ENCODE data around the gene MOV10L1.
A peak's percentile ranks its signal among the peaks of the same experiment; 100 is the strongest.
"Not testable (repeated sequence)": the region's sequence is repeated elsewhere in the genome, so short reads cannot be mapped to it uniquely, and the experiment has no call there.

Gene MOV10L1

DNA sequence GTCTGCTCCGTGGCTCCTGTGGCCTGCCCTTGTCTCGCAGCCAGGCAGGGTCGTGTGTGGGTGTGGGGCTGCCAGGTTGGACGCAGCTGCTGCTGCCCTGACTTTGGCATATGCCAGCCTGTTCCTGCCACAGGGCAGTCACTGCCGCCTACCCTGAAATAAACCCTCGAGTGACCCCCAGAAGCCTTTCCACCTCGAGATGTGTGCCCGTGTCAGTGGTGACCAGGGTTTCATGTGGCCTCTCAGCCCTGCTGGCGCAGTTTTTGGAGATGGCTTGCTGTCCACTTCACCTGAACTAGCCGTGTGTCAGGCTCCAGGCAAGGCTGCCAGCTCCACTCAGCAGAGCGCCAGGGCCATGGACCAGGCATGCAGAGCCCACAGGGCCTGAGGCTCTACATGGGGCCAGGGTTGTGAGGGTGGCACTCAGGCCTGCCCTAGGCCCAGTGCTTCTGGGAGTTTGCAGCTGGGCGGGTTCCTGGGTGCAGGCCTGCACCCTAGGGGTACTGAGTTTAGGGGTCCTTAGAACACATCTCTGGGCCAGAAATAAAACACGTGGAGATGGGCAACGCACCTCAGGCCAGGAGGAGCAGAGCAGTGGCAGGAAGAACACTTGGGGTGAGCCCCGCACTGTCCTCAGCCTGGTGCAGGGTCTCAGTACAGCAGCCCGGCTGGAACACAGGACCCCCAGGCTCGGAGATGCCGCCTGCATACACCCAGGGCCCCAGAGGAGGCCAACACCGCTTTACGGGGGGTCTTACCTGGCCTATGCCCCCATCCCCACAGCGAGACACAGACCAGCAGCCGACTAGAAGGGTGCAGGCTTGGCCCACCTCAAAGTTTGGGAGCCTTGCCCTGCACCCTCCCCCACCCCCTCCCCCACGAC, 71.9 kb downstream of the MOV10L1 start:
- peaks cover 4% of the 10 kb centered on the region for H3K4me1 ChIP-seq (ENCODE audit: control insufficient read depth, insufficient read depth, low read length)
- no peaks in the 10 kb centered on the region for H3K9me3 ChIP-seq (ENCODE audit: control insufficient read depth, insufficient read depth, low read length)
- H3K9ac ChIP-seq (ENCODE audit: low read depth, low read length) = no peak overlapping the region
- no peak overlapping the region for H3K4me3 ChIP-seq (ENCODE audit: low read depth, low read length)
- no peaks in the 10 kb centered on the region for H3K27me3 ChIP-seq (ENCODE audit: control insufficient read depth, insufficient read depth, low read length)
- H3K36me3 ChIP-seq (ENCODE audit: control insufficient read depth, insufficient read depth, low read length) = no peaks in the 10 kb centered on the region

- H3K4me1 ChIP-seq (ENCODE audit: control insufficient read depth, insufficient read depth, low read length) = peaks cover 4% of the 10 kb centered on the region
- H3K27me3 ChIP-seq (ENCODE audit: control insufficient read depth, insufficient read depth, low read length) = no peaks in the 10 kb centered on the region
- no peak overlapping the region for H3K9ac ChIP-seq (ENCODE audit: low read depth, low read length)
- no peaks in the 10 kb centered on the region for H3K9me3 ChIP-seq (ENCODE audit: control insufficient read depth, insufficient read depth, low read length)
- no peak overlapping the region for H3K4me3 ChIP-seq (ENCODE audit: low read depth, low read length)
- H3K36me3 ChIP-seq (ENCODE audit: control insufficient read depth, insufficient read depth, low read length) = no peaks in the 10 kb centered on the region
These were observed 72.7 kb downstream of the MOV10L1 start for GRCh38 chr22:50162391-50162956.

GRCh38 chr22:50165436-50166123, 75.8 kb downstream of the MOV10L1 start:
- Histone ChIP-seq H3K36me3 (ENCODE audit: control insufficient read depth, insufficient read depth, low read length) (no peaks in the 10 kb centered on the region), H3K4me3 (ENCODE audit: low read depth, low read length) (no peak overlapping the region), H3K9me3 (ENCODE audit: control insufficient read depth, insufficient read depth, low read length) (no peaks in the 10 kb centered on the region), H3K9ac (ENCODE audit: low read depth, low read length) (no peak overlapping the region), H3K27me3 (ENCODE audit: control insufficient read depth, insufficient read depth, low read length) (peaks cover 10% of the 10 kb centered on the region), H3K4me1 (ENCODE audit: control insufficient read depth, insufficient read depth, low read length) (no peaks in the 10 kb centered on the region)

- Histone ChIP-seq H3K27me3 (ENCODE audit: control insufficient read depth, insufficient read depth, low read length) (peaks cover 11% of the 10 kb centered on the region), H3K9me3 (ENCODE audit: control insufficient read depth, insufficient read depth, low read length) (no peaks in the 10 kb centered on the region), H3K9ac (ENCODE audit: low read depth, low read length) (no peak overlapping the region), H3K4me1 (ENCODE audit: control insufficient read depth, insufficient read depth, low read length) (no peaks in the 10 kb centered on the region), H3K4me3 (ENCODE audit: low read depth, low read length) (no peak overlapping the region), H3K36me3 (ENCODE audit: control insufficient read depth, insufficient read depth, low read length) (no peaks in the 10 kb centered on the region)
These were observed 78.1 kb downstream of the MOV10L1 start for GRCh38 chr22:50167689-50168489.

GRCh38 chr22:50168490-50169180, 78.8 kb downstream of the MOV10L1 start:
- not testable (repeated sequence) for H3K4me1 ChIP-seq (ENCODE audit: control insufficient read depth, insufficient read depth, low read length); H3K36me3 ChIP-seq (ENCODE audit: control insufficient read depth, insufficient read depth, low read length); H3K9me3 ChIP-seq (ENCODE audit: control insufficient read depth, insufficient read depth, low read length); H3K9ac ChIP-seq (ENCODE audit: low read depth, low read length)
- Histone ChIP-seq H3K4me3 (ENCODE audit: low read depth, low read length) (peak overlapping the region; percentile 26), H3K27me3 (ENCODE audit: control insufficient read depth, insufficient read depth, low read length) (peaks cover 11% of the 10 kb centered on the region)

GRCh38 chr22:50169181-50169759, 79.5 kb downstream of the MOV10L1 start:
- Histone ChIP-seq H3K4me3 (ENCODE audit: low read depth, low read length) (peak overlapping the region; percentile 26), H3K27me3 (ENCODE audit: control insufficient read depth, insufficient read depth, low read length) (peaks cover 11% of the 10 kb centered on the region), H3K9ac (ENCODE audit: low read depth, low read length) (no peak overlapping the region), H3K9me3 (ENCODE audit: control insufficient read depth, insufficient read depth, low read length) (no peaks in the 10 kb centered on the region), H3K4me1 (ENCODE audit: control insufficient read depth, insufficient read depth, low read length) (no peaks in the 10 kb centered on the region), H3K36me3 (ENCODE audit: control insufficient read depth, insufficient read depth, low read length) (no peaks in the 10 kb centered on the region)

DNA sequence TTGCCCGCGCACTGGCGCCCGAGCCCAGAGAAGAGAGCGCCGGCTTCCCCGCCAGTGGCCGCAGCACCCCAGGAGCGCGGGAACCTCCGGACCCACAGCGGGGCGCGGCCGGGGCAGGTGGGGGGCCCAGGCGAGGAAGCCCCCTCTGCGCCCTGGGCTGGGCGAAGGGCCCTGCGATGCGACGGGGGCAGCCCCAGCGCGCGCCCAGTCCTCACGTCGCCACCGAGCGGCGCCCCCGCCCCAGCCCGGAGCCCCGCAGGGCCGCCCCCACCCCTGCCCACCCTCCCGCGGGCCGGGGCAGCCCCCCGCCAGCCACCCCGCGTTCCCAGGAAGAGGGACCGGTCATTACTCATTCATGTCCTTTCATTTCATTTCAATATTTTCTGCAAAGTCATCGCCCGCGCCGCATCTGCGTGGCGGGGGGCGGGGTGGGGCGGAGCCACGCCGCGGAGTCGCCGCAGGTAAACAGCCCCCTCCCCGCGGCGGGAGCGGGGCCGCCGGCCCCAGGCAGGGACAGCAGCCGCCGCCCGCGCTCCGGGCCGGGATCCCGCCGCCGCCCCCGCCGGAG, 80.1 kb downstream of the MOV10L1 start:
- peaks cover under 1% of the 10 kb centered on the region for H3K36me3 ChIP-seq (ENCODE audit: control insufficient read depth, insufficient read depth, low read length)
- H3K9ac ChIP-seq (ENCODE audit: low read depth, low read length) = no peak overlapping the region
- H3K27me3 ChIP-seq (ENCODE audit: control insufficient read depth, insufficient read depth, low read length) = peaks cover 11% of the 10 kb centered on the region
- no peaks in the 10 kb centered on the region for H3K4me1 ChIP-seq (ENCODE audit: control insufficient read depth, insufficient read depth, low read length)
- H3K4me3 ChIP-seq (ENCODE audit: low read depth, low read length) = no peak overlapping the region
- no peaks in the 10 kb centered on the region for H3K9me3 ChIP-seq (ENCODE audit: control insufficient read depth, insufficient read depth, low read length)

DNA sequence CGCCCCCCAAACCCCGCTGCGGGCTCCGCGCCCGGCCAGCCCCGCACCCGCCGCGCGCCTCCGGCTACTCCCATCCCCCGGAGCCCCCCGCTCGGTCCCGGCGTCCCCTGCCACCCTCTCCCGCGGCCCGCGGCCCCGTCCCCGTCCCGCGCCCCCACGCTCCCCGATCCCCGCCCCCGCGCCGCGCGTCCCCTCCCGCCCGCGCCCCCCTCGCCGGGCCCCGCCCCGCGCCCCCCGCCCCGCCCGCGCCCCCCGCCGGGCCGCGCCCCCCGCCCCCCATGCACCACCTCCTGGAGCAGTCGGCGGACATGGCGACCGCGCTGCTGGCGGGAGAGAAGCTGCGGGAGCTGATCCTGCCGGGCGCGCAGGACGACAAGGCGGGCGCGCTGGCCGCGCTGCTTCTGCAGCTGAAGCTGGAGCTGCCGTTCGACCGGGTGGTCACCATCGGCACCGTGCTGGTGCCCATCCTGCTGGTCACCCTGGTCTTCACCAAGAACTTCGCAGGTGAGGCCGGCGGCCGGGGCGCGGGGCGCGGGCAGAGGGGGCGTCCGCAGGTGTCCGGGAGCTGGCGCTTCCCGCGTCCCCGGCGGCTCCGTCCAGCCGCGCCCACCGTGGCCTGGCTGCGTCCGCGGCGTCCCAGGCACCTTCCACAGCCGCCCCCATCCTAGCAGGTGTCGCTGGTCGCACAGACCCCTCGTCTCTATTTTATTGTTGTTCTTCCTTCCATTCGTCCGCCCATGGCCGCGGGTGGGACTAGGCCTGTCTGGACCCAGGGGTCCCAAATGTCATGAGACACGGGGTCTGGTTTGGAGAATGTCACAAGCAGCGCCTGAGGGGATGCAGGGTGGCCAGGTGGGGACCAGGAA, 80.9 kb downstream of the MOV10L1 start, which contains the start of gene PANX2:
Gene PANX2 (plus strand): TSS at position 279 of the 866 bp plus-strand sequence. CDS start 0 bp downstream, at position 279.
- Histone ChIP-seq H3K9me3 (ENCODE audit: control insufficient read depth, insufficient read depth, low read length) (no peaks in the 10 kb centered on the region), H3K27me3 (ENCODE audit: control insufficient read depth, insufficient read depth, low read length) (peaks cover 11% of the 10 kb centered on the region), H3K36me3 (ENCODE audit: control insufficient read depth, insufficient read depth, low read length) (peaks cover 2% of the 10 kb centered on the region), H3K4me1 (ENCODE audit: control insufficient read depth, insufficient read depth, low read length) (no peaks in the 10 kb centered on the region), H3K4me3 (ENCODE audit: low read depth, low read length) (peak within 1 kb of the TSS; percentile 69), H3K9ac (ENCODE audit: low read depth, low read length) (no peak within 1 kb of the TSS)

DNA sequence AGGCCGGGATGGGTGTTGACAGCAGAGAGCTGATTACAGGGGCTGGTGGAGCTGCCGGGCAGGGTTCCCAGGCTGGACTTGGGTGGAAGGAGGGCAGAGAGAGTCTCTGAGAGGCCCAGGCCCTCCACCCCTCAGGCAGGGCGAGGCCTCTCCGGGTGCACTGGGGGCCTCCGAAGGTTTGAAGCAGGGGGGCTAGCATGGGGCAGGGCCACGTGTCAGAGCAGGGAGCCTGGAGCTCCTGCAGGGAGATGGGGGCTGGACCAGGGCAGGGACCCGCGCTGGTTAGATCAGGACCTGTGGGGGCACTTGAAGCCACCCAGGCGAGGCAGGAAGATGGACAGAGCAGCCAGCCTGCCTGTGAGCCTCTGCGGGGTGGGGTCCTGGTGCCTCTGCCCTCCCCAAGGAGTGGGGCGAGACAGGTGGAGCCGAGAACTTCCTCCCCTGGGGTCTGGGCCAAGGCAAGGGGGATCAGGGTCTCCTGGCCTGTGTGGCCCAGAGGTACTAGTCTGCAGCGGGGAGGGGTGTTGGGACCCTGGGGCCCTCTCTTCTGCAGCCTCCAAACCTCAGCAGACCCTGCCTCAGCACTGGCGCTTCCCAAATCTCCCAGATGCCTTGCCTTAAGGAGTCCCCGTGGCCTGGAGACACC, 81.6 kb downstream of the MOV10L1 start:
- H3K9me3 ChIP-seq (ENCODE audit: control insufficient read depth, insufficient read depth, low read length) = no peaks in the 10 kb centered on the region
- peak overlapping the region; percentile 69 for H3K4me3 ChIP-seq (ENCODE audit: low read depth, low read length)
- H3K9ac ChIP-seq (ENCODE audit: low read depth, low read length) = no peak overlapping the region
- peaks cover 11% of the 10 kb centered on the region for H3K27me3 ChIP-seq (ENCODE audit: control insufficient read depth, insufficient read depth, low read length)
- no peaks in the 10 kb centered on the region for H3K4me1 ChIP-seq (ENCODE audit: control insufficient read depth, insufficient read depth, low read length)
- peaks cover 2% of the 10 kb centered on the region for H3K36me3 ChIP-seq (ENCODE audit: control insufficient read depth, insufficient read depth, low read length)
